HCT116 (cell line): Measurements from ENCODE around the gene ERBB4. TPM values are rescaled to one million over a fixed set of nuclear protein-coding genes. Genes with fewer than 3 reads are reported as not detected.

ENCODE experiments used
- ATAC-seq: fragments of 200-7000 bp; cut with Tn5 transposase; 2 replicates; pipeline ENCODE4 v1.9.1; 2020; ENCODE audit warnings: mild to moderate bottlenecking, moderate library complexity
- BruUV-seq: library from RNA; stranded (reverse); fragments of 400-500 nt; replicated peaks from 2 replicates; lab custom pipeline; 2021; lab: Mats Ljungman, UMichigan
- CTCF ChIA-PET: fragments of 300-600 bp; sonication (Branson Sonifier 250); formaldehyde crosslinking; loops from one replicate; lab custom pipeline; 2021; ENCODE audit warnings: antibody characterized with exemption; lab: Charles Lee
- POLR2A ChIA-PET: fragments of 300-600, 350-600 bp; sonication (Branson Sonifier 250); formaldehyde crosslinking; loops from one replicate; lab custom pipeline; 2021; ENCODE audit warnings: antibody characterized with exemption; lab: Charles Lee
- RAD21 ChIA-PET, 2 experiments: fragments of 300-600 bp; sonication (Branson Sonifier 250); formaldehyde crosslinking; loops; one replicate each; lab custom pipeline; 2023; ENCODE audit warnings: low total read pairs in 2 of 2; ENCODE audit not compliant: uncharacterized antibody in 2 of 2, unreplicated experiment in 2 of 2, low non-redundant PET in 1 of 2; lab: Charles Lee
- DNase-seq: peaks from one replicate; pipeline ENCODE4 v3.0.0-alpha.2; 2010; ENCODE audit warnings: low read depth, low spot score
- H2AFZ ChIP-seq: fragments of 200-600 bp; shearing (Covaris generic), sonication (generic); 2 replicates; pipeline ENCODE4 v1.6.1; 2017; ENCODE audit warnings: low read depth, mixed run types, mixed read lengths, antibody characterized with exemption, low read length; ENCODE audit not compliant: poor library complexity, severe bottlenecking
- H3K27ac ChIP-seq: 2 replicates; pipeline ENCODE4 v1.5.1; 2012; ENCODE audit warnings: low read depth, low read length
- H3K27me3 ChIP-seq: fragments of 200-600 bp; sonication (generic); 2 replicates; pipeline ENCODE4 v1.6.1; 2016; ENCODE audit warnings: mixed run types, low read length, mixed read lengths; ENCODE audit not compliant: insufficient read depth
- H3K36me3 ChIP-seq, 2 experiments: fragments of 200-500 bp in 1 of 2; fragments of 200-600 bp in 1 of 2; sonication (Bioruptor generic) in 1 of 2; sonication (generic) in 1 of 2; 2 replicates each; pipeline versions ENCODE4 v1.5.1 to v1.6.1; 2014 to 2016; ENCODE audit warnings: low read length in 2 of 2, inconsistent platforms in 1 of 2, mixed read lengths in 1 of 2, mixed run types in 1 of 2; ENCODE audit not compliant: insufficient read depth in 2 of 2, control insufficient read depth in 1 of 2
- H3K4me1 ChIP-seq, 2 experiments: fragments of 200-600 bp in 1 of 2; sonication (generic) in 1 of 2; 2 replicates each; pipeline versions ENCODE4 v1.5.1 to v1.6.1; 2012 to 2017; ENCODE audit warnings: low read length in 2 of 2, inconsistent platforms in 1 of 2, mild to moderate bottlenecking in 1 of 2, mixed read lengths in 1 of 2, mixed run types in 1 of 2, moderate library complexity in 1 of 2; ENCODE audit not compliant: insufficient read depth in 2 of 2, control insufficient read depth in 1 of 2
- H3K4me2 ChIP-seq: fragments of 200-600 bp; sonication (generic); 2 replicates; pipeline ENCODE4 v1.6.1; 2017; ENCODE audit warnings: mixed run types, low read length, mixed read lengths
- H3K4me3 ChIP-seq, 2 experiments: fragments of 200-600 bp in 1 of 2; sonication (generic) in 1 of 2; replicated peaks in 1 of 2; 2 replicates each; pipeline ENCODE4 v1.5.1; 2011 to 2016; ENCODE audit warnings: low read length in 2 of 2, control low read depth in 1 of 2, low read depth in 1 of 2, mild to moderate bottlenecking in 1 of 2, mixed read lengths in 1 of 2, mixed run types in 1 of 2
- H3K79me2 ChIP-seq: fragments of 200-600 bp; sonication (generic); 2 replicates; pipeline ENCODE4 v1.6.1; 2017; ENCODE audit warnings: mild to moderate bottlenecking, mixed run types, low read length, moderate library complexity, mixed read lengths; ENCODE audit not compliant: insufficient read depth
- H3K9ac ChIP-seq: fragments of 200-600 bp; sonication (generic); 2 replicates; pipeline ENCODE4 v1.6.1; 2016; ENCODE audit warnings: low read length, mixed read lengths
- H3K9me2 ChIP-seq: fragments of 200-600 bp; sonication (generic), shearing (Covaris generic); 2 replicates; pipeline ENCODE4 v1.6.1; 2017; ENCODE audit warnings: mixed run types, mild to moderate bottlenecking, moderate library complexity; ENCODE audit not compliant: insufficient read depth
- H3K9me3 ChIP-seq, 2 experiments: fragments of 200-500 bp in 1 of 2; fragments of 200-600 bp in 1 of 2; sonication (Bioruptor generic) in 1 of 2; sonication (generic) in 1 of 2; 2 replicates each; pipeline ENCODE4 v1.6.1; 2014 to 2017; ENCODE audit warnings: low read length in 2 of 2, mixed read lengths in 2 of 2, inconsistent platforms in 1 of 2, low read depth in 1 of 2, mild to moderate bottlenecking in 1 of 2, mixed run types in 1 of 2, moderate library complexity in 1 of 2; ENCODE audit not compliant: control insufficient read depth in 1 of 2, insufficient read depth in 1 of 2
- H4K20me1 ChIP-seq: fragments of 200-600 bp; sonication (generic), shearing (Covaris generic); 2 replicates; pipeline ENCODE4 v1.6.1; 2017; ENCODE audit warnings: mixed run types, mild to moderate bottlenecking, moderate library complexity; ENCODE audit not compliant: insufficient read depth
- CBX3 ChIP-seq: IDR thresholded peaks from 2 replicates; pipeline ENCODE4 v1.6.1; 2012; ENCODE audit warnings: low read depth
- CTCF ChIP-seq, 3 experiments: fragments of 200-600 bp in 1 of 3; sonication (generic) in 1 of 3; IDR thresholded peaks in 2 of 3; conservative IDR thresholded peaks in 1 of 3; 2 replicates each; pipeline ENCODE4 v1.5.1; 2012 to 2017; ENCODE audit warnings: low read depth in 2 of 3, low read length in 2 of 3, antibody characterized with exemption in 1 of 3, borderline replicate concordance in 1 of 3, control low read depth in 1 of 3, mild to moderate bottlenecking in 1 of 3, mixed read lengths in 1 of 3, mixed run types in 1 of 3, moderate library complexity in 1 of 3; ENCODE audit not compliant: insufficient read depth in 1 of 3
- EGR1 ChIP-seq: IDR thresholded peaks from 2 replicates; pipeline ENCODE4 v1.6.1; 2012; ENCODE audit warnings: low read depth
- ELF1 ChIP-seq: IDR thresholded peaks from 2 replicates; pipeline ENCODE4 v1.6.1; 2012; ENCODE audit warnings: low read depth, borderline replicate concordance
- EZH2phosphoT487 ChIP-seq: fragments of 200-600 bp; IDR thresholded peaks from 2 replicates; pipeline ENCODE4 v1.6.1; 2018; ENCODE audit warnings: antibody characterized with exemption, borderline replicate concordance
- JUND ChIP-seq: IDR thresholded peaks from 2 replicates; pipeline ENCODE4 v1.6.1; 2012
- POLR2A ChIP-seq: IDR thresholded peaks from 2 replicates; pipeline ENCODE4 v1.7.0; 2011; ENCODE audit warnings: borderline replicate concordance; ENCODE audit not compliant: insufficient read depth, insufficient read length; ENCODE audit errors: extremely low read depth
- POLR2AphosphoS5 ChIP-seq: IDR thresholded peaks from 2 replicates; pipeline ENCODE4 v1.6.1; 2011; ENCODE audit warnings: mild to moderate bottlenecking, low read depth, low read length, moderate library complexity
- SP1 ChIP-seq: IDR thresholded peaks from 2 replicates; pipeline ENCODE4 v1.6.1; 2012; ENCODE audit warnings: low read depth
- SRF ChIP-seq: IDR thresholded peaks from 2 replicates; pipeline ENCODE4 v1.6.1; 2012; ENCODE audit warnings: low read depth
- YY1 ChIP-seq: IDR thresholded peaks from 2 replicates; pipeline ENCODE4 v1.6.1; 2011; ENCODE audit warnings: low read length, low read depth, moderate library complexity, mild to moderate bottlenecking; ENCODE audit not compliant: insufficient replicate concordance; ENCODE audit errors: extremely low read depth
- ZBTB33 ChIP-seq: IDR thresholded peaks from 2 replicates; pipeline ENCODE4 v1.6.1; 2011; ENCODE audit warnings: mild to moderate bottlenecking, low read length, moderate library complexity; ENCODE audit not compliant: insufficient replicate concordance; ENCODE audit errors: extremely low read depth
- ZFX ChIP-seq: fragments of 450-650 bp; IDR thresholded peaks from 2 replicates; pipeline ENCODE4 v1.6.1; 2017
- intact Hi-C: fragments of 100-400 bp; cut with micrococcal nuclease; formaldehyde crosslinking; loops from 2 replicates; pipeline ENCODE4 v1.10.0; 2022
- total RNA-seq: library from RNA; stranded (reverse); gene quantifications from one replicate; pipeline ENCODE4 v1.2.1, GENCODE V29; 2021; ENCODE audit not compliant: unreplicated experiment
- TF ChIP-seq, protein P1 (sequence below): IDR thresholded peaks from 2 replicates; pipeline ENCODE4 v1.6.1; 2012

The ERBB4 gene
- total RNA-seq, 1 experiment from 2014 or later, result 0.10 TPM

DNA sequence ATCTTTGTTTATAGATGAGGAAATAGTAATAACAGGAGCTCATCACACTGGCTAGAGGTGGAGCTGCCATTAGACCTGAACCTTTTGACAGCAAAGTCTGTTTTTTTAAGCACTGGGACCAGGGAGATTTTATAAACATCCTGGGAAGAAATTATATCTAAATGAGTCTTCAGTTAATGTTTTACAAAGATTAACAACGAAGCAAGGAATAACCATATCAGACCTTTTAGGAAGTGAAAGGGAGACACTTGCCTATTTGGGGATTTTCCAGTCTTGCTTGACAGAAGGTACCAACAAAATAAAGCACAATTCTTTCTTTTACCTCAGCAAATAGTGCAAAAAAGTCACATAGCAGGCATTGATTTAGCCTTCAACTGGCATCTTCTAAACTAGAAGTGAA is 1205.2 kb downstream of the ERBB4 start:
- RAD21 ChIA-PET, result no interaction called here
- H3K27ac ChIP-seq, result no peak overlapping the region
- DNase-seq, result no peak
- H2AFZ ChIP-seq, result no peak overlapping the region
- H3K9ac ChIP-seq, result no peak overlapping the region
- intact Hi-C loops, result no loop called here
- H3K9me2 ChIP-seq, result no peaks in the 10 kb centered on the region
- POLR2A ChIA-PET, result no interaction called here
- ATAC-seq, result no peak
- no TSS peak for BruUV-seq
- no peaks in the 10 kb centered on the region for H3K36me3 ChIP-seq
- CTCF ChIA-PET, result no interaction called here
- H3K4me2 ChIP-seq, result no peak overlapping the region
- H3K9me3 ChIP-seq, result no peaks in the 10 kb centered on the region
- H3K4me3 ChIP-seq, result no peak overlapping the region
- H3K79me2 ChIP-seq, result no peaks in the 10 kb centered on the region
- H4K20me1 ChIP-seq, result no peaks in the 10 kb centered on the region
- no peaks in the 10 kb centered on the region for H3K27me3 ChIP-seq
- TF ChIP-seq, protein P1, sequence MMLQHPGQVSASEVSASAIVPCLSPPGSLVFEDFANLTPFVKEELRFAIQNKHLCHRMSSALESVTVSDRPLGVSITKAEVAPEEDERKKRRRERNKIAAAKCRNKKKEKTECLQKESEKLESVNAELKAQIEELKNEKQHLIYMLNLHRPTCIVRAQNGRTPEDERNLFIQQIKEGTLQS, result no peak
- TF ChIP-seq POLR2A (no peak), EZH2phosphoT487 (no peak), YY1 (no peak), SP1 (no peak), ELF1 (no peak), JUND (no peak), ZFX (no peak), SRF (no peak), CTCF (IDR thresholded peaks at IDR 0.05 in 2 of 3, conservative IDR thresholded peaks at IDR 0.05 in 1 of 3; ENCODE audit: borderline replicate concordance in 1 of 3, insufficient read depth in 1 of 3, low read depth in 2 of 3, low read length in 2 of 3) (no peak), EGR1 (no peak), POLR2AphosphoS5 (no peak), CBX3 (no peak), ZBTB33 (no peak)
- H3K4me1 ChIP-seq, result no peaks in the 10 kb centered on the region
